ENCODE results near the gene DAZAP1. TPM values are rescaled to one million over a fixed set of nuclear protein-coding genes. Genes with fewer than 3 reads are reported as not detected.

Gene DAZAP1
- total RNA-seq, 4 donors from 2014 or later, result 1.2 to 102 (median 23.8) TPM

GRCh38 chr19:1377965-1378785, 29.2 kb upstream of the DAZAP1 start:
- Histone ChIP-seq H3K9me3 (no peaks in the 10 kb centered on the region), H3K27ac (no peak overlapping the region), H3K4me3 (no peak overlapping the region), H3K4me1 (peaks cover 0 to 4% of the 10 kb centered on the region in 2 donors), H3K36me3 (no peaks in the 10 kb centered on the region), H3K27me3 (no peaks in the 10 kb centered on the region)
- intact Hi-C loops (cut with DNase I; ENCODE audit: low total_unique reads), result no loop called here
- TF ChIP-seq POLR2A (IDR thresholded peaks at IDR 0.05) (no peak), CTCF (IDR thresholded peaks at IDR 0.05) (no peak)
- DNase-seq, result no peak

GRCh38 chr19:1379126-1379905, 28.1 kb upstream of the DAZAP1 start:
- intact Hi-C loops (cut with DNase I; ENCODE audit: low total_unique reads), result no loop called here
- H3K27me3 ChIP-seq, result peaks cover 0 to 4% of the 10 kb centered on the region in 2 donors
- H3K4me1 ChIP-seq, result peaks cover 0 to 6% of the 10 kb centered on the region in 2 donors
- H3K9me3 ChIP-seq, result no peaks in the 10 kb centered on the region
- TF ChIP-seq CTCF (IDR thresholded peaks at IDR 0.05) (no peak), POLR2A (IDR thresholded peaks at IDR 0.05) (no peak)
- DNase-seq, result no peak
- no peak overlapping the region for H3K27ac ChIP-seq
- no peak overlapping the region for H3K4me3 ChIP-seq
- no peaks in the 10 kb centered on the region for H3K36me3 ChIP-seq

GRCh38 chr19:1379961-1380489, 27.4 kb upstream of the DAZAP1 start:
- intact Hi-C loops (cut with DNase I; ENCODE audit: low total_unique reads), result no loop called here

GRCh38 chr19:1382250-1382649, 25.1 kb upstream of the DAZAP1 start:
- no peak overlapping the region for H3K27ac ChIP-seq
- peaks cover 0 to 17% of the 10 kb centered on the region in 2 donors for H3K4me1 ChIP-seq
- no peak overlapping the region for H3K4me3 ChIP-seq
- no peaks in the 10 kb centered on the region for H3K9me3 ChIP-seq
- peaks cover 0 to 4% of the 10 kb centered on the region in 2 donors for H3K27me3 ChIP-seq
- TF ChIP-seq POLR2A (IDR thresholded peaks at IDR 0.05), result no peak
- TF ChIP-seq CTCF (IDR thresholded peaks at IDR 0.05), result no peak
- intact Hi-C loops (cut with DNase I; ENCODE audit: low total_unique reads), result no loop called here
- DNase-seq, result no peak
- H3K36me3 ChIP-seq, result no peaks in the 10 kb centered on the region

More at GRCh38 chr19:1379961-1380489, 27.4 kb upstream of the DAZAP1 start:
- no peaks in the 10 kb centered on the region for H3K9me3 ChIP-seq
- no peak for DNase-seq
- TF ChIP-seq POLR2A (IDR thresholded peaks at IDR 0.05) (no peak), CTCF (IDR thresholded peaks at IDR 0.05) (no peak)
- H3K4me1 ChIP-seq, result peaks cover 0 to 13% of the 10 kb centered on the region in 2 donors
- H3K36me3 ChIP-seq, result no peaks in the 10 kb centered on the region
- no peak overlapping the region for H3K27ac ChIP-seq
- peaks cover 0 to 4% of the 10 kb centered on the region in 2 donors for H3K27me3 ChIP-seq
- no peak overlapping the region for H3K4me3 ChIP-seq

- Histone ChIP-seq H3K36me3 (no peaks in the 10 kb centered on the region), H3K4me1 (peaks cover 0 to 17% of the 10 kb centered on the region in 2 donors), H3K27ac (peak overlapping the region in 1 of 2 donors; percentile 31), H3K9me3 (no peaks in the 10 kb centered on the region), H3K27me3 (peaks cover 0 to 4% of the 10 kb centered on the region in 2 donors), H3K4me3 (no peak overlapping the region)
- no peak for DNase-seq
- TF ChIP-seq POLR2A (IDR thresholded peaks at IDR 0.05) (no peak), CTCF (IDR thresholded peaks at IDR 0.05) (no peak)
- intact Hi-C loops (cut with DNase I; ENCODE audit: low total_unique reads), result no loop called here
These were observed 24.4 kb upstream of the DAZAP1 start for GRCh38 chr19:1383017-1383311.
